HL-60 (cell line): ENCODE measurements around the gene NUDCD3.
"Not testable (repeated sequence)": the region's sequence is repeated elsewhere in the genome, so short reads cannot be mapped to it uniquely, and the experiment has no call there.

Experiments
- DNase-seq, 2 experiments: peaks; one replicate each; pipeline ENCODE4 v3.0.0-alpha.2; 2010 to 2020; ENCODE audit warnings: low read depth in 1 of 2, low spot score in 1 of 2
- H3K27ac ChIP-seq: fragments of 250-450 bp; sonication (Bioruptor Pico); replicated peaks from 2 replicates; pipeline ENCODE4 v1.5.1; 2020; ENCODE audit warnings: mild to moderate bottlenecking, moderate library complexity
- H3K27me3 ChIP-seq: fragments of 250-450 bp; sonication (Bioruptor Pico); 2 replicates; pipeline ENCODE4 v1.5.1; 2021; ENCODE audit warnings: mild to moderate bottlenecking, moderate library complexity; ENCODE audit not compliant: insufficient read depth, poor library complexity, severe bottlenecking
- H3K4me3 ChIP-seq: replicated peaks from 2 replicates; pipeline ENCODE4 v1.5.1; 2011; ENCODE audit warnings: mild to moderate bottlenecking, control low read depth, low read length; ENCODE audit not compliant: insufficient read depth
- GABPA ChIP-seq: IDR thresholded peaks from 2 replicates; pipeline ENCODE4 v1.6.1; 2012; ENCODE audit warnings: low read depth
- POLR2AphosphoS5 ChIP-seq: IDR thresholded peaks from 2 replicates; pipeline ENCODE4 v1.6.1; 2012; ENCODE audit warnings: low read depth
- SPI1 ChIP-seq: IDR thresholded peaks from 2 replicates; pipeline ENCODE4 v1.6.1; 2012; ENCODE audit warnings: low read depth, mild to moderate bottlenecking, borderline replicate concordance
- TF ChIP-seq, protein P1 (sequence below): IDR thresholded peaks from one replicate; pipeline ENCODE4 v1.5.1; 2011; ENCODE audit warnings: low read length, control low read depth, inconsistent platforms; ENCODE audit not compliant: insufficient read depth
- TF ChIP-seq, protein P2 (sequence below): IDR thresholded peaks from 2 replicates; pipeline ENCODE4 v1.6.1; 2012; ENCODE audit warnings: low read depth; ENCODE audit not compliant: insufficient replicate concordance

NUDCD3 gene

DNA sequence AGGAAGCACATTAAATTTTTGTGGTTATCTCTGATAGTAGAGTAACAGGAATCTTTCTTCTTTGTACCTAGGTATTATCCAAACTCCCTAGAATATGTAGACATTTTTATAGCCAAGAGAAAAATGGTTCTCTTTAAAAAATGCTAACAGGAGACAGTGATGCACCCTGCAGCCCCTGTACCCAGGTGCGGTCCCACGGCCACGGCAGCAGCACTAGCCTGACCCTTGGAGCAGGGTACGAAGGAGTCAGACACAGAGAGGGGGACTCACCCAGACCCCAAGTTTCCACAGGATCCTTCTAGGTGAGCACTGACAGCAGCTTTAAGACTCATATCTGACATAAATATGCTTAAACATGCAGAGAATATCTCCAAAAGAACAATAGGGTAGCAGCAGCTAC lies 60.4 kb downstream of the NUDCD3 start:
- no peak overlapping the region for H3K27ac ChIP-seq
- TF ChIP-seq, protein P1, sequence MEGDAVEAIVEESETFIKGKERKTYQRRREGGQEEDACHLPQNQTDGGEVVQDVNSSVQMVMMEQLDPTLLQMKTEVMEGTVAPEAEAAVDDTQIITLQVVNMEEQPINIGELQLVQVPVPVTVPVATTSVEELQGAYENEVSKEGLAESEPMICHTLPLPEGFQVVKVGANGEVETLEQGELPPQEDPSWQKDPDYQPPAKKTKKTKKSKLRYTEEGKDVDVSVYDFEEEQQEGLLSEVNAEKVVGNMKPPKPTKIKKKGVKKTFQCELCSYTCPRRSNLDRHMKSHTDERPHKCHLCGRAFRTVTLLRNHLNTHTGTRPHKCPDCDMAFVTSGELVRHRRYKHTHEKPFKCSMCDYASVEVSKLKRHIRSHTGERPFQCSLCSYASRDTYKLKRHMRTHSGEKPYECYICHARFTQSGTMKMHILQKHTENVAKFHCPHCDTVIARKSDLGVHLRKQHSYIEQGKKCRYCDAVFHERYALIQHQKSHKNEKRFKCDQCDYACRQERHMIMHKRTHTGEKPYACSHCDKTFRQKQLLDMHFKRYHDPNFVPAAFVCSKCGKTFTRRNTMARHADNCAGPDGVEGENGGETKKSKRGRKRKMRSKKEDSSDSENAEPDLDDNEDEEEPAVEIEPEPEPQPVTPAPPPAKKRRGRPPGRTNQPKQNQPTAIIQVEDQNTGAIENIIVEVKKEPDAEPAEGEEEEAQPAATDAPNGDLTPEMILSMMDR: no peak
- TF ChIP-seq GABPA (no peak), POLR2AphosphoS5 (no peak), SPI1 (no peak)
- TF ChIP-seq, protein P2, sequence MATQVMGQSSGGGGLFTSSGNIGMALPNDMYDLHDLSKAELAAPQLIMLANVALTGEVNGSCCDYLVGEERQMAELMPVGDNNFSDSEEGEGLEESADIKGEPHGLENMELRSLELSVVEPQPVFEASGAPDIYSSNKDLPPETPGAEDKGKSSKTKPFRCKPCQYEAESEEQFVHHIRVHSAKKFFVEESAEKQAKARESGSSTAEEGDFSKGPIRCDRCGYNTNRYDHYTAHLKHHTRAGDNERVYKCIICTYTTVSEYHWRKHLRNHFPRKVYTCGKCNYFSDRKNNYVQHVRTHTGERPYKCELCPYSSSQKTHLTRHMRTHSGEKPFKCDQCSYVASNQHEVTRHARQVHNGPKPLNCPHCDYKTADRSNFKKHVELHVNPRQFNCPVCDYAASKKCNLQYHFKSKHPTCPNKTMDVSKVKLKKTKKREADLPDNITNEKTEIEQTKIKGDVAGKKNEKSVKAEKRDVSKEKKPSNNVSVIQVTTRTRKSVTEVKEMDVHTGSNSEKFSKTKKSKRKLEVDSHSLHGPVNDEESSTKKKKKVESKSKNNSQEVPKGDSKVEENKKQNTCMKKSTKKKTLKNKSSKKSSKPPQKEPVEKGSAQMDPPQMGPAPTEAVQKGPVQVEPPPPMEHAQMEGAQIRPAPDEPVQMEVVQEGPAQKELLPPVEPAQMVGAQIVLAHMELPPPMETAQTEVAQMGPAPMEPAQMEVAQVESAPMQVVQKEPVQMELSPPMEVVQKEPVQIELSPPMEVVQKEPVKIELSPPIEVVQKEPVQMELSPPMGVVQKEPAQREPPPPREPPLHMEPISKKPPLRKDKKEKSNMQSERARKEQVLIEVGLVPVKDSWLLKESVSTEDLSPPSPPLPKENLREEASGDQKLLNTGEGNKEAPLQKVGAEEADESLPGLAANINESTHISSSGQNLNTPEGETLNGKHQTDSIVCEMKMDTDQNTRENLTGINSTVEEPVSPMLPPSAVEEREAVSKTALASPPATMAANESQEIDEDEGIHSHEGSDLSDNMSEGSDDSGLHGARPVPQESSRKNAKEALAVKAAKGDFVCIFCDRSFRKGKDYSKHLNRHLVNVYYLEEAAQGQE: no peak
- H3K27me3 ChIP-seq: no peaks in the 10 kb centered on the region
- no peak overlapping the region for H3K4me3 ChIP-seq
- no peak for DNase-seq

DNA sequence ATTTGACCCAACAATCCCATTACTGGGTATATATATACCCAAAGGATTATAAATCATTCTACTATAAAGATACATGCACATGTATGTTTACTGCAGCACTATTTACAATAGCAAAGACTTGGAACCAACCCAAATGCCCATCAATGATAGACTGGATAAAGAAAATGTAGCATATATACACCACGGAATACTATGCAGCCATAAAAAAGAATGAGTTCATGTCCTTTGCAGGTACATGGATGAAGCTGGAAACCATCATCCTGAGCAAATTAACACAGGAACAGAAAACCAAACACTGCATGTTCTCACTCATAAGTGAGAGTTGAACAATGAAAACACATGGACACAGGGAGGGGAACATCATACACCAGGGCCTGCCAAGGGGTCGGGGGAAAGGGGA lies 65.7 kb downstream of the NUDCD3 start:
- H3K27me3 ChIP-seq, H3K27ac ChIP-seq, DNase-seq, H3K4me3 ChIP-seq: not testable (repeated sequence)

DNA sequence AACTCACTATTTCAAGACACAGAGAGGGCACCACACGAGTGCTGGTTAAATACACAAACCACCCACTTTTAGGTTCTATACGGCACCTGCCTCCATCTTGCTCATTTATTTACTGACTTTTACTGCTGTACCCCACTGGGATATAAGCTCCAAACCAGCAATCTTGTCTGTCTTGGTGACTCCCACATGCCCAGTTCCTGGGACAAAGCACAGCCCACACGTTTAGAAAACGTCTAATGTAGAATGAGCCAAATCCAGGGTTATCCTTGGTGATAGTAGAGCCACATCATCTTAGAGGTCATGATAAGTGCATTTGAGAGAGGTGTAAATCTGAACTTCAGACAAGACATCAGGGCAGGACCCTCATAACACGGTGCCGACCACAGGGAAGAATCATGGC lies 73.5 kb downstream of the NUDCD3 start:
- no peak for DNase-seq
- TF ChIP-seq, protein P2: no peak
- TF ChIP-seq GABPA (no peak), SPI1 (no peak), POLR2AphosphoS5 (no peak)
- TF ChIP-seq, protein P1: no peak
- Histone ChIP-seq H3K27me3 (no peaks in the 10 kb centered on the region), H3K4me3 (no peak overlapping the region), H3K27ac (no peak overlapping the region)

DNA sequence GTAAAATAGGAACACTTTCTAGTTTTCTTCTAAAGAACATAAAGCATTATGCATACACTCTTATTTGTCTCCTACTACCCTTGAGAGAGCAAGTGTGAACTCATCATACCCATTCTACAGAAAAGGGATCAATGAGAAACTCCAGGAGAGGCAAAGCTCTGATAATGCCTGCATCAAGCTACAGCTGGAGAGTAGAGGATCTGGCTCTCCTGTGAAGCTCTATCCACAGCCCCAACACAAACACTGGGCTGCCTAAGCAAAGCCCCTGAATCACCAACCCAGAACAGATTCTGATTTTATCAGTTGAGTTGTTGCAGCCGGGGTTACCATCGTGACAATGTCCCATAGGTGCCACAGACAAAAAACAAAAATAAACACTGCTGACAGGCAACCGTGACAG lies 74.9 kb downstream of the NUDCD3 start:
- TF ChIP-seq GABPA: no peak
- no peak for TF ChIP-seq SPI1
- no peak for TF ChIP-seq POLR2AphosphoS5
- TF ChIP-seq, protein P1: no peak
- TF ChIP-seq, protein P2: no peak
- no peaks in the 10 kb centered on the region for H3K27me3 ChIP-seq
- no peak for DNase-seq
- no peak overlapping the region for H3K4me3 ChIP-seq
- no peak overlapping the region for H3K27ac ChIP-seq
